OCI-LY1 (cell line): ENCODE results near the gene SYNPO2L.

Source experiments
- H2AFZ ChIP-seq: fragments of 200-600 bp; sonication (generic), shearing (Covaris generic); 2 replicates; pipeline ENCODE4 v1.6.0; 2014; ENCODE audit warnings: antibody characterized with exemption, mild to moderate bottlenecking, low read length
- H3F3A ChIP-seq: fragments of 200-600 bp; sonication (generic), shearing (Covaris generic); 2 replicates; pipeline ENCODE4 v1.6.0; 2014; ENCODE audit warnings: mild to moderate bottlenecking, antibody characterized with exemption, low read length, moderate library complexity; ENCODE audit not compliant: insufficient read depth
- H3K27ac ChIP-seq: fragments of 200-600 bp; sonication (generic); 2 replicates; pipeline ENCODE4 v1.5.1; 2014; ENCODE audit warnings: low read length, mixed run types, mild to moderate bottlenecking, low read depth; ENCODE audit not compliant: poor library complexity, severe bottlenecking
- H3K27me3 ChIP-seq: fragments of 200-600 bp; sonication (generic); 2 replicates; pipeline ENCODE4 v1.6.0; 2014; ENCODE audit warnings: antibody characterized with exemption, mild to moderate bottlenecking, low read length, moderate library complexity; ENCODE audit not compliant: insufficient read depth
- H3K36me3 ChIP-seq: fragments of 200-600 bp; sonication (generic); 2 replicates; pipeline ENCODE4 v1.6.1; 2014; ENCODE audit warnings: mild to moderate bottlenecking, antibody characterized with exemption, low read length, moderate library complexity, mixed read lengths; ENCODE audit not compliant: insufficient read depth
- H3K4me1 ChIP-seq: fragments of 200-600 bp; sonication (generic); 2 replicates; pipeline ENCODE4 v1.5.1; 2014; ENCODE audit warnings: mild to moderate bottlenecking, low read length, moderate library complexity; ENCODE audit not compliant: insufficient read depth, severe bottlenecking
- H3K4me2 ChIP-seq: fragments of 200-600 bp; sonication (generic), shearing (Covaris generic); 2 replicates; pipeline ENCODE4 v1.6.1; 2014; ENCODE audit warnings: low read length
- H3K4me3 ChIP-seq: fragments of 200-600 bp; sonication (generic); 2 replicates; pipeline ENCODE4 v1.5.1; 2014; ENCODE audit warnings: low read length, low read depth, mild to moderate bottlenecking, mixed read lengths; ENCODE audit not compliant: poor library complexity, severe bottlenecking
- H3K79me2 ChIP-seq: fragments of 200-600 bp; shearing (Covaris generic); 2 replicates; pipeline ENCODE4 v1.6.1; 2016; ENCODE audit warnings: mixed run types, low read length, mixed read lengths; ENCODE audit not compliant: insufficient read depth
- H3K9ac ChIP-seq: fragments of 200-600 bp; sonication (generic), shearing (Covaris generic); 2 replicates; pipeline ENCODE4 v1.6.1; 2014; ENCODE audit warnings: mild to moderate bottlenecking, low read length, mixed read lengths
- H3K9me2 ChIP-seq: fragments of 200-600 bp; sonication (generic), shearing (Covaris generic); 2 replicates; pipeline ENCODE4 v1.6.1; 2014; ENCODE audit warnings: low read depth, mild to moderate bottlenecking, low read length, mixed read lengths
- H3K9me3 ChIP-seq: fragments of 200-600 bp; shearing (Covaris generic); 2 replicates; pipeline ENCODE4 v1.6.1; 2014; ENCODE audit warnings: low read length, mixed read lengths
- H4K20me1 ChIP-seq: fragments of 200-600 bp; sonication (generic), shearing (Covaris generic); 2 replicates; pipeline ENCODE4 v1.6.0; 2016; ENCODE audit warnings: mild to moderate bottlenecking, low read length; ENCODE audit not compliant: insufficient read depth
- EZH2 ChIP-seq: fragments of 200-600 bp; sonication (generic), shearing (Covaris generic); IDR thresholded peaks from 2 replicates; pipeline ENCODE4 v1.8.0; 2017; ENCODE audit warnings: borderline replicate concordance, mixed run types, mild to moderate bottlenecking, antibody characterized with exemption, low read length, moderate library complexity, mixed read lengths
- TF ChIP-seq, protein P1 (sequence below): fragments of 200-600 bp; sonication (generic), shearing (Covaris generic); IDR thresholded peaks from 2 replicates; pipeline ENCODE4 v1.5.1; 2017; ENCODE audit warnings: mild to moderate bottlenecking, antibody characterized with exemption, low read length, moderate library complexity, mixed read lengths

Gene SYNPO2L

DNA sequence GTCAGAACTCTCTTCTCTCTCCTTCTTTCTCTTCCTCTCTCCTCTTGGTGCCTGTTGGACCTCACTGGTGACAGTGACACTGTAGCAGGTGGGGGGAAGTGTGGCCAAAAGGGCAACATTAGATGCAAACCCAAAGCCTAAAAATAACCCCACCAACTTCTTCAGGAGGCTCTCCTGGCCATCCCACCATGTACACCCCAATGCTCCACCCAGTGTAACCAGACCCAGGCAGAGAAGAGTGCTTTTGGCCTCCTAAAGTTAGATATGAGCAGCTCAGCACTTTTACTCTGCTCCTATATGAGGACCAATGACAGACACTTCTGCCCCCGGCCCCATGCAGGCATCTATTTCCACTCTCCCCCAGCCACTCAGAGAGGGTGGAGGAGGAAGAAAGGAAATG is 20.0 kb downstream of the SYNPO2L start:
- no peak for TF ChIP-seq EZH2
- TF ChIP-seq, protein P1, sequence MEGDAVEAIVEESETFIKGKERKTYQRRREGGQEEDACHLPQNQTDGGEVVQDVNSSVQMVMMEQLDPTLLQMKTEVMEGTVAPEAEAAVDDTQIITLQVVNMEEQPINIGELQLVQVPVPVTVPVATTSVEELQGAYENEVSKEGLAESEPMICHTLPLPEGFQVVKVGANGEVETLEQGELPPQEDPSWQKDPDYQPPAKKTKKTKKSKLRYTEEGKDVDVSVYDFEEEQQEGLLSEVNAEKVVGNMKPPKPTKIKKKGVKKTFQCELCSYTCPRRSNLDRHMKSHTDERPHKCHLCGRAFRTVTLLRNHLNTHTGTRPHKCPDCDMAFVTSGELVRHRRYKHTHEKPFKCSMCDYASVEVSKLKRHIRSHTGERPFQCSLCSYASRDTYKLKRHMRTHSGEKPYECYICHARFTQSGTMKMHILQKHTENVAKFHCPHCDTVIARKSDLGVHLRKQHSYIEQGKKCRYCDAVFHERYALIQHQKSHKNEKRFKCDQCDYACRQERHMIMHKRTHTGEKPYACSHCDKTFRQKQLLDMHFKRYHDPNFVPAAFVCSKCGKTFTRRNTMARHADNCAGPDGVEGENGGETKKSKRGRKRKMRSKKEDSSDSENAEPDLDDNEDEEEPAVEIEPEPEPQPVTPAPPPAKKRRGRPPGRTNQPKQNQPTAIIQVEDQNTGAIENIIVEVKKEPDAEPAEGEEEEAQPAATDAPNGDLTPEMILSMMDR = no peak
- Histone ChIP-seq H3K9me3 (no peaks in the 10 kb centered on the region), H2AFZ (no peak overlapping the region), H3K36me3 (no peaks in the 10 kb centered on the region), H3K9ac (no peak overlapping the region), H3K27me3 (no peaks in the 10 kb centered on the region), H3K9me2 (no peaks in the 10 kb centered on the region), H3K79me2 (no peaks in the 10 kb centered on the region), H4K20me1 (no peaks in the 10 kb centered on the region), H3K4me2 (no peak overlapping the region), H3K27ac (no peak overlapping the region), H3K4me1 (no peaks in the 10 kb centered on the region), H3K4me3 (no peak overlapping the region), H3F3A (no peaks in the 10 kb centered on the region)

DNA sequence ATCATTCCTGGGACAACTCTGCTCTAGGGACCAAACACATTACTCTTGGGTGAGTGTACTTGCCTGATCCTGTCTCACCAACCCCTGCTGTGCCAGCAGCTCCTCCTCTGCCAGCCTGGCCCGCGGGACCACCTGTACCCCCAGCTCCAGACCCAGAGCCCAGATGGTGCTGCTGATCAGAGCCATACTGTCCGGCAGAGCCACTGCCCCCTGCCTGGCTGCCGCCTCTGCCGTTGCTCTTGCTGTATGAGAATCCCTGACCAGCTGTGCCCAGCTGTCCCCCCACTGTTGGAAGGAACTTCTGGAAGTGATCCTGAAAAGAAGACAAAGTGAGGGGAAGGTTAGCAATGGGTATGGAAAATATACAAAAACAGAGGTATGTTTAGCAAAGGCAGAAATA is 21.4 kb downstream of the SYNPO2L start:
- Histone ChIP-seq H4K20me1 (no peaks in the 10 kb centered on the region), H3K4me3 (no peak overlapping the region), H3K27me3 (no peaks in the 10 kb centered on the region), H2AFZ (no peak overlapping the region), H3K27ac (no peak overlapping the region), H3K36me3 (no peaks in the 10 kb centered on the region), H3F3A (no peaks in the 10 kb centered on the region), H3K9me3 (no peaks in the 10 kb centered on the region), H3K9me2 (no peaks in the 10 kb centered on the region), H3K4me2 (no peak overlapping the region), H3K79me2 (no peaks in the 10 kb centered on the region), H3K9ac (no peak overlapping the region), H3K4me1 (no peaks in the 10 kb centered on the region)
- TF ChIP-seq, protein P1 = no peak
- TF ChIP-seq EZH2 = no peak

DNA sequence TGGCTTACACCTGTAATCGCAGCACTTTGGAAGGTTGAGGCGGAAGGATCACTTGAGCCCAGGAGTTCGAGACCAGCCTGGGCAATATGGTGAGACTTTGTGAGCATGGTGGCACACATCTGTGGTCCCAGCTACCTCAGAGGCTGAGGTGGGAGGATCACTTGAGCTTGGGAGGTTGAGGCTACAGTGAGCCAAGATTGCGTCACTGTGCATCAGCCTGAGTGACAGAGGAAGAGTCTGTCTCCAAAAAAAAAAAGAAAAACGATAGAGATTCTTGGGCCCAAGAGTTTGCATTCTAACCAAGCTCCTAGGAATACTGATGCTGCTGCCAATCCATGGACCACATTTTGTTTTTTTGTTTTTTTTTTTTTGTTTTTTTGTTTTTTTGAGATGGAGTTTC is 26.7 kb downstream of the SYNPO2L start:
- no peak for TF ChIP-seq EZH2
- TF ChIP-seq, protein P1 = no peak
- Histone ChIP-seq H3K27me3 (no peaks in the 10 kb centered on the region), H3K9ac (no peak overlapping the region), H3K36me3 (no peaks in the 10 kb centered on the region), H4K20me1 (no peaks in the 10 kb centered on the region), H2AFZ (no peak overlapping the region), H3F3A (no peaks in the 10 kb centered on the region), H3K9me2 (no peaks in the 10 kb centered on the region), H3K27ac (no peak overlapping the region), H3K9me3 (no peaks in the 10 kb centered on the region), H3K4me3 (no peak overlapping the region), H3K79me2 (no peaks in the 10 kb centered on the region), H3K4me1 (peaks cover 25% of the 10 kb centered on the region), H3K4me2 (no peak overlapping the region)
